NB4 (cell line): ENCODE results near the gene MUC6.

Experiments used
- CTCF ChIP-seq: IDR thresholded peaks from one replicate; pipeline ENCODE4 v1.5.1; 2012; ENCODE audit warnings: low read depth, low read length
- MAX ChIP-seq: IDR thresholded peaks from 2 replicates; pipeline ENCODE4 v1.6.1; 2011; ENCODE audit warnings: low read depth, low read length
- MYC ChIP-seq: IDR thresholded peaks from 2 replicates; pipeline ENCODE4 v1.6.1; 2011; ENCODE audit warnings: low read depth, low read length
- POLR2A ChIP-seq: IDR thresholded peaks from 2 replicates; pipeline ENCODE4 v1.6.1; 2011; ENCODE audit warnings: mild to moderate bottlenecking; ENCODE audit not compliant: insufficient read length; ENCODE audit errors: extremely low read depth

- TF ChIP-seq CTCF (no peak), POLR2A (no peak), MAX (no peak), MYC (no peak)
Observed at GRCh38 chr11:987671-988070, 48.8 kb downstream of the MUC6 start.
